Right ventricle myocardium superior (tissue), 1 donor: ENCODE measurements around the gene GCNA. TPM values are rescaled to one million over a fixed set of nuclear protein-coding genes. Genes with fewer than 3 reads are reported as not detected.
A peak's percentile ranks its signal among the peaks of the same experiment; 100 is the strongest.
"Not testable (repeated sequence)": the region's sequence is repeated elsewhere in the genome, so short reads cannot be mapped to it uniquely, and the experiment has no call there.

Experiments
- ATAC-seq: fragments of 200-7000 bp; cut with Tn5 transposase; one replicate; pipeline ENCODE4 v1.9.1; 2020; ENCODE audit warnings: mild to moderate bottlenecking; ENCODE audit not compliant: poor library complexity
- DNase-seq: peaks from one replicate; pipeline ENCODE4 v3.0.0-alpha.2; 2020
- intact Hi-C: fragments of 100-400 bp; cut with DNase I; formaldehyde crosslinking; loops from one replicate; pipeline ENCODE4 v1.11.2; 2022
- total RNA-seq: library from RNA; stranded (reverse); fragmentation: NEBNext Ultra II Directional; extraction: Animal tissue kit (Norgen Biotek cat#: 25700); gene quantifications from one replicate; pipeline ENCODE4 v1.2.1, GENCODE V29; 2021
- donor health status: DM: no; HTN: yes; CAD: no; lungs with severe emphysema.

Gene GCNA
- total RNA-seq, 1 donor from 2014 or later = 2.2 TPM

DNA sequence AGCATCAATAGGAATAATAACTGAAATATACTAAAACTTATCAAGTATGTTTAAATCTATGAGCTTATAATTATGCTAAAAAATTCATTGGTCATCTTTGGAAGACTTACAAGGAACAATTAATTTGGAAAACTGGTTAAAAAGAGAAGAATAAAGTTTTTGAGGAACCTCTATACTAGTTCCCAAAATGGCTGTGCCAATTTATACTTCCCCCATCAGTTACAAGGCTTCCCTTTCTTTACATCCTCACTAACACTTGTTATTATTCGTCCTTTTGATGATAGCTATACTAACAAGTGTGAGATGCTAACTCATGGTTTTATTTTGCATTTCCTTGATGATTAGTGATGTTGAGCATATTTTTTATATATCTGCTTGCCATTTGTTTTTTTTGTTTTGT is 28.3 kb upstream of the GCNA start:
- ATAC-seq (no peak), DNase-seq (no peak)
- intact Hi-C loops = no loop called here

DNA sequence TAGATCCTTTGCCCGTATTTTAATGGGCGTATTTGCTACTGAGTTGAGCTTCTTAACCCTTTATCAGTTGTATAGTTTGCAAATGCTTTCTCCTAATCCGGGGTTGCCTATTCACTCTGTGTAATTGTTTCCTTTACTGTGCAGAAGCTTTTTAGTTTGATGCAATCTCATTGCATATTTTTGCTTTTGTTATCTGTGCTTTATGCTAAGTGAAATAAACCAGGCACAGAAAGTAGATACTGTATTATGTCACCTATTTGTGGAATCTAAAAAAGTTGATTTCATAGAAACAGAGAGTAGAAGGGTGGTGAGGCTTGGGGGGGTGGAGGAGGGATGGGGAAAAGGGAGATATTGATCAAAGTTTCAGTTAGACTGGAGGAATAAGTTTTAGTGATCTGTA is 27.7 kb upstream of the GCNA start:
- intact Hi-C loops = no loop called here
- ATAC-seq (no peak), DNase-seq (no peak)

DNA sequence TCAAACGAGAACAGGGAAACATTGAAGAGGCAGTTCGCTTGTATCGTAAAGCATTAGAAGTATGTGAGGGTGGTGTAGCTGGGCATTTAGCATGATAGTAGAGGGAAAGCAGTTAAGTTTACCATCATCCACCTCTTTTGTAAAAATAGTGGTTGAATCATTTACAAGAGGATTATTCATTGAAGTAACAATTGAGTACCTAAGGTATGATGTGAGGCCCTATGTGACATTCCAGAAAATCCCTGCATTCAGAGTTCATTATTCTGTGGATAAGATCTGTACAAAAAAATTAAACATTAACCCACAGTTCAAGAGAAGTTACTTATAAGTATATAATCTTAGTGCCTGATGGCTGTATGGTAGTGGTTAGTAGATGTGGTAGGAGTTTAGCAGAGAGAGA is 22.2 kb upstream of the GCNA start:
- intact Hi-C loops = no loop called here
- ATAC-seq (no peak), DNase-seq (no peak)

DNA sequence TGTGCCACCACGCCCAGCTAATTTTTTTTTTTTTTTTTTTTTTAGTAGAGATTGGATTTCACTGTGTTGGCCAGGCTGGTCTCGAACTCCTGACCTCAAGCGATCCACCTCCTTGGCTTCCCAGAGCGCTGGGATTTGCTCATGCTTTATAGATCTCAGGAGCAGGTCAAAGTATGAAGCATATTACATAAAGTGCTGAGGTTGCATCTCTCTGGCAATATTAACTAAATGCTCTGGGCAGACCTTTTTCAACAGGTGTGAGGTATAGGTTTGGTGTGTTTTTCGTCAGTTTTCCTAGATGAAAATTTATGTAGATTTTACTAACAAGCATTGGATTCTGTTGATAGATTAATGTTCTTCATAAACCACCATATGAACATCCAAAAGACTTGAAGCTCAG is 19.3 kb upstream of the GCNA start:
- DNase-seq (no peak), ATAC-seq (no peak)
- intact Hi-C loops = no loop called here

DNA sequence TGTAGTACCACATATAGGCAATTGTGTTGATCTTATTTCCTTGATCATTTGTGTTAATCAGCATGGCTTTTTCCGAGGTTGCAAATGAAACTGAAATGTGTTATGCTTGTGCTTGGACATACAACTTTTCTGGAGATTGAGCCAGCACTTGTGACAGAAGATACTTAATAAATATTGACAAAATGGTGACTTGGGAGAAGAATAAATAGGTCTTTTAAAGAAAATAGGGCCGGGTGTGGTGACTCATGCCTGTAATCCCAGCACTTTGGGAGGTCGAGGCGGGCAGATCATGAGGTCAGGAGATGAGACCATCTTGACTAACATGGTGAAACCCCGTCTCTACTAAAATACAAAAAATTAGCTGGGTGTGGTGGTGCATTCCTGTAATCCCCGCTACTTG is 18.5 kb upstream of the GCNA start:
- not testable (repeated sequence) for ATAC-seq, DNase-seq
- intact Hi-C loops = loop anchor here (10.0 kb wide), 1 partner anchor 165 kb away; no protein-coding TSS in a partner anchor

DNA sequence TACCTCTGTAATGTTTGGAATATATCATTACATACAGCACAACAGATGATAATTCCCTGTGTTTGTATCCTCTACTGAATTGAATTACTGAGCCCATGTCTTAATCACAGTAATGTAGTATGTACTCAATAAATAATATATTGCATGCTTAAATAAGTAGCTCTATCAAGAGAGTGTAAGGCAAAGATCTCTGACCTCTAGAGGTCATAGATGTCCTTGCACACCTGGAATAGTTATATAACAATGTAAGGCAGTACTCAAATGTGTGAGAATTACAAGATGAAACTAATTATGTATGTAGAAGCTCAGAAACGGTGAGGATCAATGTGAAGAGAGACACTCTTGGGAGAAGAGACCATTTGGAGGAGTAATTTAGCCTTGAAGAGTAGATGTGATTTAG is 14.3 kb upstream of the GCNA start:
- intact Hi-C loops = loop anchor here (10.0 kb wide), 1 partner anchor 169 kb away; no protein-coding TSS in a partner anchor
- DNase-seq (no peak), ATAC-seq (no peak)

DNA sequence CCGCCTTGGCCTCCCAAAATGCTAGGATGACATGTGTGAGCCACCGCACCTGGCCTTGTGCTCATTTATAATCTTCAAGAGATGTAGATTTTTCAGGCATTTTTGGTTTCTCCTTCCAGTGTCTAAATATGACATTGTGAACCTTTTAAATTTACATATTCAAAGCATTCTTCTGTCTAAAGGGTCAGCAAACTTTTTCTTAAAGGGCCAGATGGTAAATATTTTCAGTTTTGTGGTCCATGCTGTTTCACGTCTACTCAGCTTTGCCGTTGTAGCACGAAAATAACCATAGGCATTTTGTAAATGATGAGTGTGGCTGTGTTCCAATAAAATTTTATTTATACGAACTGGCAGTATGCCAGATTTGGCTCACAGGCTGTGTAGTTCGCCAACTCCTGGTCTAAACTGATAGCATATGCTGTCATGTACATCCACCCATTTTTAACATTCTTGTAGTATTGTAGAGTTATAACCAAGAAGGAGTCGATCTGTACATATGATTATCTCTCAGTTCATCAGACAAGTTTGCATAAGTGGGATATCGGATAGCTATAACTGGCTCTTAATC is 12.7 kb upstream of the GCNA start:
- intact Hi-C loops = loop anchor here (10.0 kb wide), 1 partner anchor 171 kb away; no protein-coding TSS in a partner anchor
- DNase-seq (no peak), ATAC-seq (peak; percentile 41)

DNA sequence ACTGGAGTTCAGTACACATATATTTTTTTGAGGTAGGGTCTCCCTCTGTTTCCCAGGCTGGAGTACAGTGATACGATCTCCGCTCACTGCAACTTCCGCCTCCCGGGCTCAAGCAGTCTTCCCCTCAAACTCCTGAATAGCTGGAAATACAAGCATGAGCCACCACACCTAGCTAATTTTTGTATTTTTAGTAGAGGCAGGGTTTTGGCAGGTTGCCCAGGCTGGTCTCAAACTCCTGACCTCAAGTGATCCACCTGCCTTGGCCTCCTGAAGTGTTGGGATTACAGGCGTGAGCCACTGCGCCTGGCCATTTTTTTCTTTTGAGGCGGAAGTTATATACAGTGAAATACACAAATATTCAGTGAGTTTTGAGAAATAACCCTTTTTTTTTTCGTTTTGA is 6.8 kb upstream of the GCNA start:
- intact Hi-C loops = not testable (repeated sequence)
- ATAC-seq (peak; percentile 22), DNase-seq (peak; percentile 38)

DNA sequence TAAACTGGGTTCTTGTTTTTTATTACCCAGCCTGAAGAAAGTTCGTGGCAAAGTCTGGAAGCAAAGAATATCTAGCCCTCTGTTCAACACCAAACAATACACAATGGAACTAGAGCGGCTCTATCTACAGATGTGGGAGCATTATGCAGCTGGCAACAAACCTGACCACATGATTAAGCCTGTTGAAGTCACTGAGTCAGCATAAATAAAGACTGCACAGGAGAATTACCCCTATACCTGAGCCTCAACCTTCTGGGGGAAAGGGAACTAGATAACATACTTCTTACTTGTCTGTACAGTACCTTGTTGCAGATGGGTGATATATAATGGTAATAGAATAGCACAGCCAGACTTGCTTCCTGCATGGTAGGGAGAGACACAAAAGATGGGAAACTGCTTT is 4.6 kb upstream of the GCNA start:
- ATAC-seq = no peak
- no peak for DNase-seq
- intact Hi-C loops = no loop called here

DNA sequence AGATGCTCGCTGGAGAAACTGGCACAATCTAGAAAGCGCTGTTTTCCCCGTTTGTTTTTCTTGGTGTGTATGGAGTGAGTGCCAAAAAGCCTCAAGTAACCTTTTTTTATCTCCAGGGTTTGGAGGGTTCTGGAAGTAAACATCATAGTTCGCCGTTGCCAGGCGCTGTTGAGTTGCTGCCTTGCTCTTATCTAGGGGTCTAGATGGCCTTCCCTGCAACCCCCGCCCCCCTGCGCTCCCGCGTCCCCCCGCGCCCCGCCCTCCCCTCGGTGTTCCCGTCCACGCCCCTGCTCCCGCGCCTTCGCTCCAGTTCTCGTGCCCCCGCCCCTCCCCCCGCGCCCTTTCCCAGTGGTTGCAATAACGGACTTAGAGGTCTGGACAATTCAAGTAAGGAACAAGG is 555 bp upstream of the GCNA start:
- peak; percentile 46 for DNase-seq
- intact Hi-C loops = no loop called here
- ATAC-seq = peak; percentile 59

DNA sequence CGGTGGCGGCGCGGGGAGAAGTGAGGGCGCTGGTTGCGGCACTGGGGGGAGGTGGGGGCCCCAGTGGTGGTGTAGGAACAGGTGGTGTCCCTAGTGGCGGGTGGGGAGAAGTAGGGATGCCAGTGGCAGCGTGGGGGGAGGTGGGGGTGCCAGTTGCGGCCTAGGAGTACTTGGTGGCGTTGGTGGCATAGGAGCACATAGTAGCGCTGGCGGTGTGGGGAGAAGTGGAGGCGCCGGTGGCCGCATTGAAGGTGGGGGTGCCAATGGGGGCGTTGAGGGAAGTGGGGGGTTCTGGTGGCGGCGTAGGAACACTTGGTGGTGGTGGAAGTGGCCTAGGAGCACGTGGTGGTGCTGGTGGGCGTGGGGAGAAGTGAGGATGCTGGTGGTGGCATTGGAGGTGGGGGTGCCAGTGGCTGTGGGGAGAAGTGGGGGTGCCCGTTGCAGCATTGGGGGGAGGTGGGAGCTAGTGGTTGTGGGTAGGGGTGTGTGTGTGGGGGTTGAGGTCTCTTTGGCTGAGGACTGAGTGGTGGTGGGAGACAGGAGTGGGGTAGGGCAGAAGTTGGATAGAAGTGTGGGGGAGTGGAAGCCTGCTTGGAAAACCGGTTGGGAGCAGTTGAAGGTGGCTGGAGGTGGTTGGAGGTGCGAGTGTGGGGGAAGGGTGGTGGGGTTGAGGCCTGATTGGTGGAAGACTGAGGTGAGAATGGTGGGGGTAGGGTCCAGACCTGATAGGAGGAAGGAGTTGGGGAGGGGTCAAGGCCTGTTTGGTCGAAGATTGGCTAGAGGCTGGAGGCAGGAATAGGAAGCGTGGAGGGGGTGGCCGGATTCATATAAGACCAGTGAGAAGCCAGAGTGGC is 1.1 kb downstream of the GCNA start:
- no peak for ATAC-seq
- no peak for DNase-seq
- intact Hi-C loops = no loop called here

DNA sequence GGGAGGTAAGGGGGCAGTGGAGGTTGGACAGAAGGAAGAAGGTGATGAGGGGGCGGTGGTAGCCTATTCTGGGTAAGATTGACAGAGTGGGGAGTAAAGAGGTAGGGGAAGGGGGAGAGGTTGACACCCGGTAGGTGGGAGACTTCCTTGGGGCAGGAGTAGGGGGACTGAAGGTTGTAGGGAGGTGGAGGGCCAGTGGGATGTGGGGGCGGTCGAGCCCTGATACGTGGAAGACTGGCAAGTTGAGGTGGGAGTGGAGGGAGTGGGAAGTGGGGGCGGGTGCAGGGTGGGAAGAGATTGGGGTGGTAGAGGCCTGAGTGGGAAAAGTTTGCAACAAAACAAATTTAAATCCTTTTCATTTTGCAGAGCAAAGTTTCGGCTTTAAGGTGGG is 1.7 kb downstream of the GCNA start:
- ATAC-seq = no peak

DNA sequence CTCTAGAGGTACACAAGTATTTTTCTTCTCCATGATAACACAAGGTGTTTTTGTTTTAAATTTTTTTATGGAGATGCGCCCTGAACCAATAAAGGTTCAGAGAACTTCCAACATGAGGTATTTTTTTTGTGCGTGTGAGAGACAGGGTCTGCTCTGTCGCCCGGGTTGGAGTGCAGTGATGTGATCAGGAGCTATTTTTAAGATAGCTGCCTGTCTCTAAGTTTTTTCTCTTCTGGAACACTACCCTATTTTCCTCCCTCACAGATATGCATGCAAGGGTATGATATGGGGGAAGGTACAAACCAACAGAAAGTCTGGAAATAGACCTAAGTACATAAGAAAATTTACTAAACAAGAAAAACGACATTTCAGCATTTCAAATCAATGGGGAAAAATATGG is 3.0 kb downstream of the GCNA start:
- ATAC-seq (peak; percentile 67), DNase-seq (no peak)
- intact Hi-C loops = no loop called here

More for the DNA sequence above, 1.7 kb downstream of the GCNA start:
- intact Hi-C loops = no loop called here
- DNase-seq = no peak

DNA sequence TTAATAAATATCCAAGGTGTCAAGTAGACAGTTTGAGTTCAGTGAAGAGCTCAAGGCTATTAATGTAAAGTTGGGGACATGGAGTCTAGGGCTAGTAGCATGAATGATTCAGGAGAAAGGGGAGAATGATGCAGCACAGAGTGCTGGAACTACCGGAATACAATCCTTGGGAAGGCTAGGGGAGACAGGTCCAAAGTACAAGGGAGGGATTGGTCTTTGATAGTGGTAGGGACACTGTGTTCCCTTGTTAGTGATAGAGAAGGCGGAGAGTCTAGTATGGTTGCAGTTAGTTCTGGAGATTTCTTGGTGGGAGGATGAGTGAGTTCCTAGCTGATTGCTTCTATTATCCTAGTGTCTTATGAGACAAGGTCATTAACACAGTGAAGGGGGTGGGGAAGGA is 8.7 kb downstream of the GCNA start:
- ATAC-seq (peak; percentile 34), DNase-seq (no peak)
- intact Hi-C loops = no loop called here

DNA sequence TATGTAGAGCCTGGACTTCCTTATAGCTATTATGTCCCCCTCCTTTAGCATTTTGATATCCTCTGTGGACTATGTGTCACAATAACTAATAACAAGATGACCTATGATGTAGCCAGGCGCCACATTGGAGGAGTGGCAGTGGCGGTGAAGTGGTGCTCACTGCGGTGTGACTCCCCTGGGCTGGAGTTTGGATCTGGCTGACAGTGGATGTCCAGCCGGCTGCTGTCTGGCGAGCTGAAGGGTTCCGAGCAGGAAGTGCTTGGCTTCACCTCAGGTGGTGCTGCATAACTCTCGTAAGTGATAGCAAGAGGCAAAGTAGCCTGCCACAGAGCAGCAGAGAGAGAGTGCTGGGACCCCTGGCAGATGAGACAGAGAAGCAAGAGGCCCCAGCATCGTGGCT is 15.0 kb downstream of the GCNA start:
- peak; percentile 39 for ATAC-seq
- DNase-seq, intact Hi-C loops: not testable (repeated sequence)

DNA sequence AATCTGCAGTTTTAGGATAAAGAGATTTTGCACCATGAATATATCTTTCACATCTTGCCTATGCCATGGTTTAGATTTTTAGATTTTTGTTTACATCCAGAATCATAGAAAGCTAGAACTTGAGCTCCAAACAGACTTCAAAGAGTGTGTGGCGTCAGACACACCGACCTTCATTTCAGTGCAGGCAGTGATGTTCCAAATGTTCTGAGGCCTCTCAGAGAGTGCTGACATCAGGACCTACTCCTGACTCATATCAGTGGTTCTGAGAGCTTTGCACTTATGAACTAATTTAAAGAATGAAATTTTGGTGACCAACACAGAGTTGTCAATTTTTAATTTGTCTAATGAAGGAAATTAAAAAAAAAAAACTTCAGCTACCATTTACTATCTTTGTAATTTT is 21.7 kb downstream of the GCNA start:
- intact Hi-C loops = no loop called here
- ATAC-seq (peak; percentile 78), DNase-seq (no peak)

DNA sequence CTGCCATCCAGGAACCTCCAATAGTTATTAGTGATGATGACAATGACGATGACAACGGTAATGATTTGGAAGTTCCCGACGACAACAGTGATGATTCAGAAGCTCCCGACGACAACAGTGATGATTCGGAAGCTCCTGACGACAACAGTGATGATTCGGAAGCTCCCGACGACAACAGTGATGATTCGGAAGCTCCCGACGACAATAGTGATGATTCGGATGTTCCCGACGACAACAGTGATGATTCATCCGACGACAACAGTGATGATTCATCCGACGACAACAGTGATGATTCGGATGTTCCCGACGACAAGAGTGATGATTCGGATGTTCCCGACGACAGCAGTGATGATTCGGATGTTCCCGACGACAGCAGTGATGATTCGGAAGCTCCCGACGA is 25.4 kb downstream of the GCNA start:
- DNase-seq = no peak
- intact Hi-C loops = no loop called here
- ATAC-seq = no peak

DNA sequence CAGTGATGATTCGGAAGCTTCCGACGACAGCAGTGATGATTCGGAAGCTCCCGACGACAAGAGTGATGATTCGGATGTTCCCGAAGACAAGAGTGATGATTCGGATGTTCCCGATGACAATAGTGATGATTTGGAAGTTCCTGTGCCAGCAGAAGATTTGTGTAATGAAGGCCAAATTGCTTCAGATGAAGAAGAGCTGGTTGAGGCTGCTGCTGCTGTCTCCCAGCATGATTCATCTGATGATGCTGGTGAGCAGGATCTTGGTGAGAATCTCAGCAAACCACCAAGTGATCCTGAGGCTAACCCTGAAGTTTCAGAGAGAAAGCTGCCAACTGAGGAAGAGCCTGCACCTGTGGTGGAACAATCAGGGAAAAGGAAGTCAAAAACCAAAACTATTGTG is 25.9 kb downstream of the GCNA start:
- DNase-seq = no peak
- intact Hi-C loops = no loop called here
- no peak for ATAC-seq

DNA sequence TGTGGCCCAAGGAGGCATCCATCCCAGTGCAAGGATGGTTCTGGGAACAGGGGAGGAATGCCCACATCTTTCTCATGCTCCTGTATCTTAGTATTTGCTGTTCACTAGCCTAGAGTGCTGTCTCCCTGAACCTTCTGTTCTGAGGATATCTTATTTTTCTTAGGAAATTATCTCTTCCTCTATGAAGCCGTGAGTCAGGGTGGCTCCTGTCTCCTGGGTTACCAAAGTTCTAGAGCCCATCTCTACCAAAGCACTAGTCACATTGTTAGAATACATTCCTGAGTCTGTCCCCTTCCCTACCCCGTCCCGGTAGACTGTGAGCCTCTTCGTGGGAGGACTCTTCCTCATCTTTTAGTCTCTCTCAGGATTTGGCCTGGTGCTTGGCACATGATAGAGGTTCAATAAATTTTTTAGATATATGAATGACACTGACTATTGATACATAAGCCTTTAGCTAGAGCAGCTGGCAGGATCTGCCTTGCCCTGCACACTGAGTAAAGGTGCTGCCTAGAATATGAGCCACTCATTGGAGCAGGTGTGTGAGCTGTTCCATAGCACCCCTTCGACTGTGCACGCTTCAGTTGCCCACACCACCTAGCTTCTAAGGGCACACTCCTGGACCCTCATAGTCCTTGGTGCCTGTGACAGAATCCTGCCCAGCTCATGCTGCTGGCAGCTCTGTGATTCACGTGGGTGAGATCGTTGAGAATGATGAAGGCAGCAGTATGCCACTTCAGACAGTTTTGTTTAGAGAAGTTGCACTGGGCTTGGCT is 26.7 kb downstream of the GCNA start:
- no peak for DNase-seq
- intact Hi-C loops = no loop called here
- no peak for ATAC-seq
